Urinary bladder (tissue), 4 donors: Measurements from ENCODE around the gene ABR. TPM values are rescaled to one million over a fixed set of nuclear protein-coding genes. Genes with fewer than 3 reads are reported as not detected.
A peak's percentile ranks its signal among the peaks of the same experiment; 100 is the strongest.

Experiments used
- DNase-seq: peaks from one replicate; pipeline ENCODE4 v3.0.0-alpha.2; 2015; ENCODE audit errors: extremely low spot score
- H3K27ac ChIP-seq: one replicate; pipeline ENCODE4 v1.5.1; 2013; ENCODE audit warnings: low read depth, mild to moderate bottlenecking, moderate library complexity
- H3K36me3 ChIP-seq: one replicate; pipeline ENCODE4 v1.6.1; 2013; ENCODE audit warnings: mild to moderate bottlenecking, moderate library complexity; ENCODE audit not compliant: insufficient read depth
- H3K4me1 ChIP-seq: one replicate; pipeline ENCODE4 v1.6.1; 2013; ENCODE audit warnings: mild to moderate bottlenecking, moderate library complexity; ENCODE audit not compliant: insufficient read depth
- H3K4me3 ChIP-seq: one replicate; pipeline ENCODE4 v1.5.1; 2013; ENCODE audit warnings: low read depth, low read length
- WGBS: extraction: QIAGEN DNeasy Blood & Tissue Kit; methylation state at CpG from one replicate; pipeline ENCODE4 v1.1.7; 2013; 5-methylcytosine and 5-hydroxymethylcytosine counted together
- polyA plus RNA-seq: library from polyadenylated mRNA; stranded (reverse); fragments of 200-250 nt; gene quantifications from one replicate; pipeline ENCODE4 v1.2.3, GENCODE V29; 2013
- total RNA-seq: library from RNA; depleted of rRNA; stranded (reverse); fragments of >200 nt; gene quantifications from one replicate; pipeline ENCODE4 v1.2.3, GENCODE V29; 2014
- donor health status: healthy with polysubstance abuse.
- donor health status: healthy.

The ABR gene
- 37.1 TPM for total RNA-seq
- polyA plus RNA-seq = 53.9 TPM

GRCh38 chr17:1179818-1180742 lies at the start of gene ABR:
Gene ABR (minus strand): TSS chr17:1179981. CDS start chr17:1179727, 254 bp downstream.
- WGBS = 7% methylated on average over 96 of the region's 98 CpGs
- peak within 1 kb of the TSS; percentile 48 for H3K27ac ChIP-seq
- peak within 1 kb of the TSS; percentile 90 for H3K4me3 ChIP-seq
- DNase-seq = no peak
- H3K36me3 ChIP-seq = no peaks in the 10 kb centered on the region
- no peaks in the 10 kb centered on the region for H3K4me1 ChIP-seq

- H3K4me3 ChIP-seq = peak overlapping the region; percentile 64
- no peak for DNase-seq
- H3K27ac ChIP-seq = no peak overlapping the region
- H3K4me1 ChIP-seq = no peaks in the 10 kb centered on the region
- WGBS = under 1% methylated on average over 74 of the region's 74 CpGs
- no peaks in the 10 kb centered on the region for H3K36me3 ChIP-seq
Measured at GRCh38 chr17:1229349-1229899, 49.6 kb upstream of the ABR start.

GRCh38 chr17:1228781-1229348 lies 49.1 kb upstream of the ABR start:
- H3K4me3 ChIP-seq = peak overlapping the region; percentile 64
- WGBS = under 1% methylated on average over 79 of the region's 79 CpGs
- H3K36me3 ChIP-seq = no peaks in the 10 kb centered on the region
- no peak for DNase-seq
- H3K27ac ChIP-seq = no peak overlapping the region
- no peaks in the 10 kb centered on the region for H3K4me1 ChIP-seq

- Histone ChIP-seq H3K27ac (no peak overlapping the region), H3K4me1 (no peaks in the 10 kb centered on the region), H3K4me3 (peak overlapping the region; percentile 64), H3K36me3 (no peaks in the 10 kb centered on the region)
- no peak for DNase-seq
- 11% methylated on average over 58 of the region's 58 CpGs for WGBS
Measured at GRCh38 chr17:1227917-1228780, 48.4 kb upstream of the ABR start.

GRCh38 chr17:1227365-1227764 lies 47.6 kb upstream of the ABR start:
- no peak for DNase-seq
- no peak overlapping the region for H3K27ac ChIP-seq
- H3K4me3 ChIP-seq = no peak overlapping the region
- H3K4me1 ChIP-seq = no peaks in the 10 kb centered on the region
- 74% methylated on average over 5 of the region's 5 CpGs for WGBS
- no peaks in the 10 kb centered on the region for H3K36me3 ChIP-seq

- H3K27ac ChIP-seq = no peak overlapping the region
- H3K4me1 ChIP-seq = no peaks in the 10 kb centered on the region
- H3K36me3 ChIP-seq = no peaks in the 10 kb centered on the region
- no peak overlapping the region for H3K4me3 ChIP-seq
- no peak for DNase-seq
- WGBS = 86% methylated on average over 3 of the region's 3 CpGs
Measured at GRCh38 chr17:1226308-1226707, 46.5 kb upstream of the ABR start.

GRCh38 chr17:1224330-1224729 lies 44.5 kb upstream of the ABR start:
- DNase-seq = no peak
- 69% methylated on average over 7 of the region's 7 CpGs for WGBS
- H3K4me3 ChIP-seq = no peak overlapping the region

GRCh38 chr17:1223662-1224061 lies 43.9 kb upstream of the ABR start:
- DNase-seq = no peak
- Histone ChIP-seq H3K36me3 (no peaks in the 10 kb centered on the region), H3K27ac (no peak overlapping the region), H3K4me1 (no peaks in the 10 kb centered on the region), H3K4me3 (no peak overlapping the region)
- WGBS = 55% methylated on average over 14 of the region's 14 CpGs

More at GRCh38 chr17:1224330-1224729, 44.5 kb upstream of the ABR start:
- Histone ChIP-seq H3K4me1 (no peaks in the 10 kb centered on the region), H3K27ac (no peak overlapping the region), H3K36me3 (no peaks in the 10 kb centered on the region)

GRCh38 chr17:1222321-1222720 lies 42.5 kb upstream of the ABR start:
- no peak overlapping the region for H3K27ac ChIP-seq
- no peak overlapping the region for H3K4me3 ChIP-seq
- no peaks in the 10 kb centered on the region for H3K36me3 ChIP-seq
- DNase-seq = no peak
- WGBS = 95% methylated on average over 8 of the region's 8 CpGs
- no peaks in the 10 kb centered on the region for H3K4me1 ChIP-seq

- H3K27ac ChIP-seq = no peak overlapping the region
- H3K4me3 ChIP-seq = no peak overlapping the region
- no peaks in the 10 kb centered on the region for H3K36me3 ChIP-seq
- no peak for DNase-seq
- H3K4me1 ChIP-seq = no peaks in the 10 kb centered on the region
- WGBS = 83% methylated on average over 7 of the region's 7 CpGs
Measured at GRCh38 chr17:1221209-1221608, 41.4 kb upstream of the ABR start.

GRCh38 chr17:1220346-1220745 lies 40.6 kb upstream of the ABR start:
- WGBS = 75% methylated on average over 14 of the region's 14 CpGs
- H3K4me1 ChIP-seq = no peaks in the 10 kb centered on the region
- no peaks in the 10 kb centered on the region for H3K36me3 ChIP-seq
- no peak overlapping the region for H3K4me3 ChIP-seq
- no peak for DNase-seq
- H3K27ac ChIP-seq = no peak overlapping the region

GRCh38 chr17:1217089-1217385 lies 37.3 kb upstream of the ABR start:
- no peak for DNase-seq
- 67% methylated on average over 12 of the region's 12 CpGs for WGBS
- H3K4me1 ChIP-seq = no peaks in the 10 kb centered on the region
- H3K27ac ChIP-seq = no peak overlapping the region
- no peak overlapping the region for H3K4me3 ChIP-seq
- H3K36me3 ChIP-seq = no peaks in the 10 kb centered on the region

GRCh38 chr17:1216217-1217088 lies 36.7 kb upstream of the ABR start:
- no peaks in the 10 kb centered on the region for H3K4me1 ChIP-seq
- 60% methylated on average over 19 of the region's 19 CpGs for WGBS
- H3K4me3 ChIP-seq = no peak overlapping the region
- H3K27ac ChIP-seq = no peak overlapping the region
- DNase-seq = no peak
- H3K36me3 ChIP-seq = no peaks in the 10 kb centered on the region
